ENCODE measurements around the gene ARMC7. TPM values are rescaled to one million over a fixed set of nuclear protein-coding genes. Genes with fewer than 3 reads are reported as not detected.

Gene ARMC7
- total and polyA plus RNA-seq, 7 donors: 3.2 to 18.9 (median 7.8) TPM

GRCh38 chr17:75091855-75092327, 17.9 kb upstream of the ARMC7 start:
- Histone ChIP-seq H3K4me3 (no peak overlapping the region), H3K4me1 (peaks cover 0 to 44% (median 30%) of the 10 kb centered on the region in 4 donors), H3K36me3 (no peaks in the 10 kb centered on the region), H3K27ac (peak overlapping the region in 2 of 4 donors; percentile 41 to 50), H3K27me3 (no peaks in the 10 kb centered on the region), H3K9me3 (no peaks in the 10 kb centered on the region)
- intact Hi-C loops (cut with DNase I): no loop called here
- no peak for TF ChIP-seq POLR2AphosphoS5 (IDR thresholded peaks at IDR 0.05)
- peak in 1 of 2 donors; percentile 18 for TF ChIP-seq POLR2A (IDR thresholded peaks at IDR 0.05)
- TF ChIP-seq CTCF (IDR thresholded peaks at IDR 0.05): no peak
- 21 to 72% methylated on average over 10 of the region's 10 CpGs for WGBS, 2 donors
- DNase-seq: no peak

- H3K4me3 ChIP-seq: no peak overlapping the region
- no peaks in the 10 kb centered on the region for H3K27me3 ChIP-seq
- peak overlapping the region in 2 of 4 donors; percentile 20 to 34 for H3K27ac ChIP-seq
- DNase-seq: no peak
- intact Hi-C loops (cut with DNase I): no loop called here
- WGBS, 2 donors: 89 to 91% methylated on average over 18 of the region's 18 CpGs
- TF ChIP-seq POLR2AphosphoS5 (IDR thresholded peaks at IDR 0.05) (no peak), POLR2A (IDR thresholded peaks at IDR 0.05) (no peak), EP300 (IDR thresholded peaks at IDR 0.05) (no peak), CTCF (IDR thresholded peaks at IDR 0.05) (no peak)
- H3K4me1 ChIP-seq: peaks cover 0 to 32% (median 18%) of the 10 kb centered on the region in 4 donors
- H3K36me3 ChIP-seq: no peaks in the 10 kb centered on the region
- no peaks in the 10 kb centered on the region for H3K9me3 ChIP-seq
These were observed 16.1 kb upstream of the ARMC7 start for GRCh38 chr17:75093548-75094158.

GRCh38 chr17:75094871-75095399, 14.8 kb upstream of the ARMC7 start:
- DNase-seq: no peak
- Histone ChIP-seq H3K27ac (no peak overlapping the region), H3K27me3 (no peaks in the 10 kb centered on the region), H3K36me3 (peaks cover 0 to 3% (median 0%) of the 10 kb centered on the region in 4 donors), H3K9me3 (no peaks in the 10 kb centered on the region), H3K4me1 (peaks cover 0 to 24% (median 14%) of the 10 kb centered on the region in 4 donors), H3K4me3 (no peak overlapping the region)
- TF ChIP-seq POLR2AphosphoS5 (IDR thresholded peaks at IDR 0.05) (no peak), POLR2A (IDR thresholded peaks at IDR 0.05) (no peak), CTCF (IDR thresholded peaks at IDR 0.05) (no peak), EP300 (IDR thresholded peaks at IDR 0.05) (no peak)
- intact Hi-C loops (cut with DNase I): no loop called here
- WGBS, 2 donors: 56 to 75% methylated on average over 16 of the region's 16 CpGs

- peak overlapping the region in 1 of 4 donors; percentile 46 for H3K27ac ChIP-seq
- H3K36me3 ChIP-seq: peaks cover 0 to 13% (median 0%) of the 10 kb centered on the region in 4 donors
- no peak for DNase-seq
- H3K4me3 ChIP-seq: no peak overlapping the region
- TF ChIP-seq CTCF (IDR thresholded peaks at IDR 0.05) (no peak), EP300 (IDR thresholded peaks at IDR 0.05) (no peak), POLR2A (IDR thresholded peaks at IDR 0.05) (no peak), POLR2AphosphoS5 (IDR thresholded peaks at IDR 0.05) (no peak)
- no peaks in the 10 kb centered on the region for H3K9me3 ChIP-seq
- H3K27me3 ChIP-seq: no peaks in the 10 kb centered on the region
- intact Hi-C loops (cut with DNase I): no loop called here
- peaks cover 0 to 18% (median 9%) of the 10 kb centered on the region in 4 donors for H3K4me1 ChIP-seq
- 9 to 44% methylated on average over 14 of the region's 14 CpGs for WGBS, 2 donors
These were observed 13.6 kb upstream of the ARMC7 start for GRCh38 chr17:75096082-75096625.

Data from sigmoid colon (tissue), 7 donors.